ENCODE results near the gene LMO7. TPM values are rescaled to one million over a fixed set of nuclear protein-coding genes. Genes with fewer than 3 reads are reported as not detected.

The LMO7 gene
- total RNA-seq, 1 donor from 2014 or later: 12.3 TPM

- DNase-seq (ENCODE audit: low read depth): no peak
- TF ChIP-seq CTCF (IDR thresholded peaks at IDR 0.05; ENCODE audit: insufficient read depth, low read length, poor library complexity, severe bottlenecking): no peak
- Histone ChIP-seq H3K36me3 (ENCODE audit: control insufficient read depth, insufficient read depth, low read length) (no peaks in the 10 kb centered on the region), H3K4me3 (ENCODE audit: low read depth, low read length) (no peak overlapping the region), H3K27me3 (ENCODE audit: control insufficient read depth, insufficient read depth, low read length) (no peaks in the 10 kb centered on the region)
Observed at GRCh38 chr13:75610466-75610865, 25.7 kb upstream of the LMO7 start.

GRCh38 chr13:75612354-75612753 lies 23.8 kb upstream of the LMO7 start:
- H3K4me3 ChIP-seq (ENCODE audit: low read depth, low read length): no peak overlapping the region
- no peak for DNase-seq (ENCODE audit: low read depth)
- no peak for TF ChIP-seq CTCF (IDR thresholded peaks at IDR 0.05; ENCODE audit: insufficient read depth, low read length, poor library complexity, severe bottlenecking)
- no peaks in the 10 kb centered on the region for H3K36me3 ChIP-seq (ENCODE audit: control insufficient read depth, insufficient read depth, low read length)
- no peaks in the 10 kb centered on the region for H3K27me3 ChIP-seq (ENCODE audit: control insufficient read depth, insufficient read depth, low read length)

- DNase-seq (ENCODE audit: low read depth): no peak
- Histone ChIP-seq H3K4me3 (ENCODE audit: low read depth, low read length) (no peak overlapping the region), H3K27me3 (ENCODE audit: control insufficient read depth, insufficient read depth, low read length) (no peaks in the 10 kb centered on the region), H3K36me3 (ENCODE audit: control insufficient read depth, insufficient read depth, low read length) (no peaks in the 10 kb centered on the region)
- no peak for TF ChIP-seq CTCF (IDR thresholded peaks at IDR 0.05; ENCODE audit: insufficient read depth, low read length, poor library complexity, severe bottlenecking)
Observed at GRCh38 chr13:75617230-75617629, 18.9 kb upstream of the LMO7 start.

GRCh38 chr13:75618308-75618707 lies 17.8 kb upstream of the LMO7 start:
- no peak for DNase-seq (ENCODE audit: low read depth)
- no peaks in the 10 kb centered on the region for H3K36me3 ChIP-seq (ENCODE audit: control insufficient read depth, insufficient read depth, low read length)
- H3K27me3 ChIP-seq (ENCODE audit: control insufficient read depth, insufficient read depth, low read length): no peaks in the 10 kb centered on the region
- TF ChIP-seq CTCF (IDR thresholded peaks at IDR 0.05; ENCODE audit: insufficient read depth, low read length, poor library complexity, severe bottlenecking): no peak
- no peak overlapping the region for H3K4me3 ChIP-seq (ENCODE audit: low read depth, low read length)

DNA sequence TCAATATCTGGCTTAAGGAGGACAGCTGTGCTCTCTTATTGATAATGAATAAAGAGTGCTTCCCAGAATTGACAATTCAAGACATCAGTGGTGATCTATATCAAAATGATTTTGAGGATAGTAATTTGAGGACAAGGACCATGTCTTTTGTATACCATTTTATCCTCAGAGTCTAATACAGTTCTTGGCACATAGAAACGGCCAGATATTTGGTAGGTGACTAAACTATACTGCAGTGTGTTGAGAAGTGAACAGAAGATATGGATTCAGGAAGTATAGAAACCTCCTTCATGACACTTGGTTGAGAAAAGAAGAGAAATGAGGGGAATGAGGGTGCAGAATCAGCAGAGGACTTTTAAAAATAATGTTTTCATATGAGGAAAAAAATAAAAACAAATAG lies 16.1 kb upstream of the LMO7 start:
- no peak for DNase-seq (ENCODE audit: low read depth)
- no peaks in the 10 kb centered on the region for H3K36me3 ChIP-seq (ENCODE audit: control insufficient read depth, insufficient read depth, low read length)
- no peak overlapping the region for H3K4me3 ChIP-seq (ENCODE audit: low read depth, low read length)
- no peaks in the 10 kb centered on the region for H3K27me3 ChIP-seq (ENCODE audit: control insufficient read depth, insufficient read depth, low read length)
- TF ChIP-seq CTCF (IDR thresholded peaks at IDR 0.05; ENCODE audit: insufficient read depth, low read length, poor library complexity, severe bottlenecking): no peak

DNA sequence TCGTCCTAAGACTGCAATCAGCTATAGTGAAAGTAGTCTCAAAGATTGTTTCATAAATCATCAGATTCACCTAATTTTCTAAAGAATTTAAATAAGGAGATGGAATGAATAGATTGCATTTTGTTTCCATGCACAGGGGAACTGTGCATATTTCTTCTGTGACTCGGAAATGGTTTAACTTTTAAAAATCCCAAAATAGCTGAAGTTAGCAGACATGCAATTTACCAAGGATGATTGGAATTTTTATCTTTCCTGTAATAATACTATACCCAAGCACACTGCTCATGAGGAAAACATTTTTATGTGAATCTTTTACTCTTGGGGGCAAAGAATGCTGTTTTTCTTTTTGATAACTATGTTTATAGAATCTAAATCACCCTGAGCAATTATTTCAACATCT lies 15.0 kb upstream of the LMO7 start:
- DNase-seq (ENCODE audit: low read depth): no peak
- no peaks in the 10 kb centered on the region for H3K36me3 ChIP-seq (ENCODE audit: control insufficient read depth, insufficient read depth, low read length)

More for the DNA sequence above, 15.0 kb upstream of the LMO7 start:
- Histone ChIP-seq H3K27me3 (ENCODE audit: control insufficient read depth, insufficient read depth, low read length) (no peaks in the 10 kb centered on the region), H3K4me3 (ENCODE audit: low read depth, low read length) (no peak overlapping the region)
- no peak for TF ChIP-seq CTCF (IDR thresholded peaks at IDR 0.05; ENCODE audit: insufficient read depth, low read length, poor library complexity, severe bottlenecking)

Measured in kidney epithelial cell (primary cell).